Cardiac septum (tissue), 1 donor: ENCODE data around the gene LYRM2. TPM values are rescaled to one million over a fixed set of nuclear protein-coding genes. Genes with fewer than 3 reads are reported as not detected.

Experiments used
- DNase-seq: peaks from one replicate; pipeline ENCODE4 v3.0.0-alpha.2; 2020; ENCODE audit warnings: low spot score
- intact Hi-C: fragments of 100-400 bp; cut with DNase I; formaldehyde crosslinking; loops from one replicate; pipeline ENCODE4 v1.14.0; 2022
- total RNA-seq: library from RNA; stranded (reverse); fragmentation: NEBNext Ultra II Directional; extraction: Animal tissue kit (Norgen Biotek cat#: 25700); gene quantifications from one replicate; pipeline ENCODE4 v1.2.1, GENCODE V29; 2021
- donor health status: DM: no; HTN: no; CAD: no.

LYRM2 gene
- total RNA-seq, 1 donor from 2014 or later = 36.2 TPM

- no peak for DNase-seq
- intact Hi-C loops = no loop called here
Observed at GRCh38 chr6:89522778-89523177, 115.8 kb downstream of the LYRM2 start.

- DNase-seq = no peak
- intact Hi-C loops = no loop called here
Observed at GRCh38 chr6:89520736-89521135, 117.8 kb downstream of the LYRM2 start.

- intact Hi-C loops = no loop called here
- DNase-seq = no peak
Observed at GRCh38 chr6:89518352-89519055, 120.0 kb downstream of the LYRM2 start.

Other genes with a start within 250 kb of the LYRM2 start
- 90.5 TPM for gene RRAGD, start 226.5 kb downstream of the LYRM2 start, total RNA-seq
- 6.5 TPM for gene ANKRD6, start 205.6 kb downstream of the LYRM2 start, total RNA-seq
- 21.1 TPM for gene MDN1, start 181.0 kb upstream of the LYRM2 start, total RNA-seq
- 11.6 TPM for gene CASP8AP2, start 191.1 kb upstream of the LYRM2 start, total RNA-seq